Measurements from ENCODE around the gene ROPN1.
A peak's percentile ranks its signal among the peaks of the same experiment; 100 is the strongest.
"Not testable (repeated sequence)": the region's sequence is repeated elsewhere in the genome, so short reads cannot be mapped to it uniquely, and the experiment has no call there.

Gene ROPN1

GRCh38 chr3:124033360-124034015 is 41.6 kb upstream of the ROPN1 start, which contains the start of gene KALRN:
TSS of gene KALRN (plus strand) at chr3:124033369.
- peak; percentile 76 for DNase-seq (ENCODE audit: low spot score)

GRCh38 chr3:124032881-124033359 is 41.0 kb upstream of the ROPN1 start:
- Histone ChIP-seq H3K4me3 (peak overlapping the region; percentile 91), H3K27ac (peak overlapping the region; percentile 93 to 95)
- TF ChIP-seq, protein P1, sequence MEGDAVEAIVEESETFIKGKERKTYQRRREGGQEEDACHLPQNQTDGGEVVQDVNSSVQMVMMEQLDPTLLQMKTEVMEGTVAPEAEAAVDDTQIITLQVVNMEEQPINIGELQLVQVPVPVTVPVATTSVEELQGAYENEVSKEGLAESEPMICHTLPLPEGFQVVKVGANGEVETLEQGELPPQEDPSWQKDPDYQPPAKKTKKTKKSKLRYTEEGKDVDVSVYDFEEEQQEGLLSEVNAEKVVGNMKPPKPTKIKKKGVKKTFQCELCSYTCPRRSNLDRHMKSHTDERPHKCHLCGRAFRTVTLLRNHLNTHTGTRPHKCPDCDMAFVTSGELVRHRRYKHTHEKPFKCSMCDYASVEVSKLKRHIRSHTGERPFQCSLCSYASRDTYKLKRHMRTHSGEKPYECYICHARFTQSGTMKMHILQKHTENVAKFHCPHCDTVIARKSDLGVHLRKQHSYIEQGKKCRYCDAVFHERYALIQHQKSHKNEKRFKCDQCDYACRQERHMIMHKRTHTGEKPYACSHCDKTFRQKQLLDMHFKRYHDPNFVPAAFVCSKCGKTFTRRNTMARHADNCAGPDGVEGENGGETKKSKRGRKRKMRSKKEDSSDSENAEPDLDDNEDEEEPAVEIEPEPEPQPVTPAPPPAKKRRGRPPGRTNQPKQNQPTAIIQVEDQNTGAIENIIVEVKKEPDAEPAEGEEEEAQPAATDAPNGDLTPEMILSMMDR (IDR thresholded peaks at IDR 0.05) = peak; percentile 61
- peak; percentile 88 for DNase-seq (ENCODE audit: low spot score)

More at GRCh38 chr3:124033360-124034015, 41.6 kb upstream of the ROPN1 start, which contains the start of gene KALRN:
- TF ChIP-seq, protein P1 (IDR thresholded peaks at IDR 0.05) = no peak
- Histone ChIP-seq H3K4me3 (peak within 1 kb of the TSS; percentile 91), H3K27ac (peak within 1 kb of the TSS; percentile 93 to 95)

DNA sequence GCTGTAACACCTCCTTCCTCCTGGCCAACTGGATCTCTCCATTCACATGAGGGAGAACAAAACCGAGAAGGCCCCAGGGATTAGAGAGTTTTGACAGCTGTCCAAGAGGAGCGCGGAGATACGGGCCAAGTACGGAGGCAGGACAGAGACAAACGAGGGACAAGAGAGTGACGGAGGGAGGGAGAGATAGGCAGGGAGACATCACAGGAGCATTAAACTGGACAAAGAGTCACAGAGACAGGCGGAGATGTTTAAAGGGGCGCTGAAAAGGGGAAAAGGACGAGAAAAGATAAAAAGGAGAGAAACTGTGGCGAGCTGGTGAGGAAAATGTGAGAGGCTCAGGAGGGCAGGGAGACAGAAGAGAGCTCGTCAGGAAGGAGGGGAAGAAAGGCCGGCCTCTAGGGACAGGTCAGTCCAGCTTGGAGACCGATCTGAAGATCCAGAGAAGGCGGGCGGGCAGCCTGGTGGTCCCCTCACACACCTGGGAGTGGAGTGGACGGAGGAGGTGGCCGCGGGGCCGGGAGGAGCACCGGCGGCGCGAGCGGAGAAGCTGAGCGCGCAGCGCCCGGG is 40.5 kb upstream of the ROPN1 start:
- TF ChIP-seq, protein P1 (IDR thresholded peaks at IDR 0.05) = no peak
- H3K27ac ChIP-seq = peak overlapping the region; percentile 93 to 95
- DNase-seq (ENCODE audit: low spot score) = peak; percentile 80
- peak overlapping the region; percentile 91 for H3K4me3 ChIP-seq

DNA sequence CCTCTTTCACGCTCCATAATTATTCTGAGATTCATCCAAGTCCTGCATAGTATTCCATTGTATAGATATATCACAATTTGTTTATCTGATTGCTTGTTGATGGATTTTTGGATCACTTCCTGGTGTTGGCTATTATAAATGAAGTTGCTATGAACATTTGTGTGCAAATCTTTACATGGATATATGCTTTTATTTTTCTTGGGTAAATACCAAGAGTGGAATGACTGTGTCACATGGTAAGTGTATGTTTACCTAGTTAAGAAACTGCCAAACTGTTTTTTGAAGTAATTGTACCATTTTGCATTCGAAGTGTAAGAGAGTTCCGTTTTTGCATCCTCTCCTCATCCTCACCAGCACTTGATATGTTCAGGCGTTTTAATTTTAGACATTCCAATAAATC is 34.6 kb upstream of the ROPN1 start:
- TF ChIP-seq, protein P1 (IDR thresholded peaks at IDR 0.05) = no peak
- DNase-seq (ENCODE audit: low spot score) = no peak
- no peak overlapping the region for H3K4me3 ChIP-seq
- H3K27ac ChIP-seq = no peak overlapping the region

DNA sequence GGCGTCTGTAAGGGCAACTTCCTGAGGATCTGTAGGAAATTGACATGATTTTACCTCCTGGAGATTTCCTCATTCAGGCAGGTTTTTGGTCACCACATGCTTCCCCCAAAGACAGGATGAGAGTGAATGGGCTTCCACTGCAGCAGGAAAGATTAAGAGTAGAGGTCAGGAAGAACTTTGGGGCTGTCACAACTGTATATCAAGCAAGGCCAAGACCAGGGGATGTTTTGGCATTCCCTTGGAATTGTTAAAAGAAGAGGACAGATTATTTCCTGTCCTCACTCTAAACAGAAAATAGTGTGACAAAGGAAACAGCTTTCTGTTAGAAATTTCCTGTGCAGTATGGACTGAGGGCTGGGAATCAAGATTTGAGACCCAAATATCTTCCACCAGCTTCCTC is 31.6 kb upstream of the ROPN1 start:
- not testable (repeated sequence) for H3K27ac ChIP-seq; H3K4me3 ChIP-seq; DNase-seq (ENCODE audit: low spot score)

DNA sequence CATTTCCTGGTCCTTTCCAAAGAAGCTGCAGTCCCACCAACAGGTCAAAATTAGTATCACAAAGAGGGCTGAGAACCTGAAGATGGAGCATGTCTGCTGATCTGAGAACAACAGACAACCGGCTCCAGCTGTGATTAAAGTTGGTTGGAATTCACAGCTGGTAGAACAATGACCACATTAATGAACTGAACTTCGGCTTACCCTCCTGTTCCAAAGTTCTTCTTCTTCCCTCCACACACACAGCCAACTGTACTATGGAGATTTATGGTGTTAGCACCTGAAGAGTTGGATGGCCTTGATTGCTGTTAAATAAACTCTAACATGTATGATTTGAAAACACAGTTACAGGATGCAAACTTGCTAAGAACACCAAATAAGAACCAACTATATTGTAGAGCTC is 27.4 kb upstream of the ROPN1 start:
- Histone ChIP-seq H3K27ac (no peak overlapping the region), H3K4me3 (no peak overlapping the region)
- TF ChIP-seq, protein P1 (IDR thresholded peaks at IDR 0.05) = no peak
- no peak for DNase-seq (ENCODE audit: low spot score)

GRCh38 chr3:124017502-124017901 is 25.6 kb upstream of the ROPN1 start:
- peak overlapping the region; percentile 52 to 61 for H3K27ac ChIP-seq
- H3K4me3 ChIP-seq; DNase-seq (ENCODE audit: low spot score): not testable (repeated sequence)

DNA sequence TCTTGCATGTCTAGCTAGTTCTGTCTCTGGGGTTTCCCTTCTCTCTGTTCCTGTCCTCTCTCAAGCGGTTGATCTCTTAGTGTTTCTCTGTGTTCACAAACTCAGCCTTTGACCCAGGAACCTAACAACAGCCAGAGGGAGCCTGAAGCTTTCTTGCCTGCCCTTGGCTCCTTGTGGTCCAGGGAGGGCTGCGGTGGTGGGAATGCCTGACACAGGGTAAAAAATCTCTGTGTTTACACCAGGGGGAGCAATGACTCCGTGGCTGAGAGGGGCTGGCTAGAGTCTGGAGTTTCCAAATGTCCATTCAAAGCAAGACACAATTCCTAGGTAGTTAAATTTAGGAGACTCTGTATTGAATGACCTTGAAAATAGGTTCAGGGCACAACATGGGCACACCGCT is 24.6 kb upstream of the ROPN1 start:
- DNase-seq (ENCODE audit: low spot score) = peak; percentile 77
- H3K27ac ChIP-seq = peak overlapping the region; percentile 52 to 61
- TF ChIP-seq, protein P1 (IDR thresholded peaks at IDR 0.05) = peak; percentile 41
- not testable (repeated sequence) for H3K4me3 ChIP-seq
